ES-I3 (cell line): ENCODE results near the gene GNAT3.

ENCODE experiments used
- H3K36me3 ChIP-seq: 2 replicates; pipeline ENCODE4 v1.6.1; 2013; ENCODE audit warnings: mild to moderate bottlenecking, low read length, control low read depth, moderate library complexity; ENCODE audit not compliant: insufficient read depth
- H3K4me1 ChIP-seq: 2 replicates; pipeline ENCODE4 v1.6.1; 2013; ENCODE audit warnings: mild to moderate bottlenecking, control low read depth, low read length; ENCODE audit not compliant: insufficient read depth
- H3K9ac ChIP-seq: 2 replicates; pipeline ENCODE4 v1.6.1; 2013; ENCODE audit warnings: low read depth, mild to moderate bottlenecking, low read length, moderate library complexity
- H3K9me3 ChIP-seq: 2 replicates; pipeline ENCODE4 v1.6.1; 2013; ENCODE audit warnings: mild to moderate bottlenecking, low read length, moderate library complexity; ENCODE audit not compliant: control insufficient read depth, insufficient read depth

The GNAT3 gene

GRCh38 chr7:80524693-80525092, 12.8 kb upstream of the GNAT3 start:
- Histone ChIP-seq H3K36me3 (no peaks in the 10 kb centered on the region), H3K9me3 (no peaks in the 10 kb centered on the region), H3K4me1 (no peaks in the 10 kb centered on the region), H3K9ac (no peak overlapping the region)

- Histone ChIP-seq H3K9ac (no peak overlapping the region), H3K36me3 (no peaks in the 10 kb centered on the region), H3K9me3 (no peaks in the 10 kb centered on the region)
Observed at GRCh38 chr7:80521809-80522208, 9.9 kb upstream of the GNAT3 start.

GRCh38 chr7:80520199-80520598, 8.3 kb upstream of the GNAT3 start:
- Histone ChIP-seq H3K36me3 (no peaks in the 10 kb centered on the region), H3K9ac (no peak overlapping the region), H3K9me3 (no peaks in the 10 kb centered on the region), H3K4me1 (no peaks in the 10 kb centered on the region)

More at GRCh38 chr7:80521809-80522208, 9.9 kb upstream of the GNAT3 start:
- H3K4me1 ChIP-seq = no peaks in the 10 kb centered on the region

GRCh38 chr7:80517282-80517747, 5.5 kb upstream of the GNAT3 start:
- no peaks in the 10 kb centered on the region for H3K36me3 ChIP-seq
- no peaks in the 10 kb centered on the region for H3K4me1 ChIP-seq
- H3K9ac ChIP-seq = no peak overlapping the region
- H3K9me3 ChIP-seq = no peaks in the 10 kb centered on the region

GRCh38 chr7:80515298-80515697, 3.4 kb upstream of the GNAT3 start:
- no peaks in the 10 kb centered on the region for H3K4me1 ChIP-seq
- H3K9me3 ChIP-seq = no peaks in the 10 kb centered on the region
- no peaks in the 10 kb centered on the region for H3K36me3 ChIP-seq
- no peak overlapping the region for H3K9ac ChIP-seq

- H3K36me3 ChIP-seq = no peaks in the 10 kb centered on the region
- H3K9ac ChIP-seq = no peak overlapping the region
- H3K4me1 ChIP-seq = no peaks in the 10 kb centered on the region
- no peaks in the 10 kb centered on the region for H3K9me3 ChIP-seq
Observed at GRCh38 chr7:80510021-80510420, 1.8 kb downstream of the GNAT3 start.

GRCh38 chr7:80508440-80508839, 3.4 kb downstream of the GNAT3 start:
- Histone ChIP-seq H3K4me1 (no peaks in the 10 kb centered on the region), H3K36me3 (no peaks in the 10 kb centered on the region), H3K9me3 (no peaks in the 10 kb centered on the region), H3K9ac (no peak overlapping the region)

GRCh38 chr7:80505900-80506500, 5.9 kb downstream of the GNAT3 start:
- H3K36me3 ChIP-seq = no peaks in the 10 kb centered on the region
- no peak overlapping the region for H3K9ac ChIP-seq
- no peaks in the 10 kb centered on the region for H3K9me3 ChIP-seq
- H3K4me1 ChIP-seq = no peaks in the 10 kb centered on the region

- Histone ChIP-seq H3K36me3 (no peaks in the 10 kb centered on the region), H3K9ac (no peak overlapping the region), H3K4me1 (0 out of 2 replicates have a peak, but pooled peaks cover 3% of the 10 kb centered on the region), H3K9me3 (no peaks in the 10 kb centered on the region)
Observed at GRCh38 chr7:80500325-80500724, 11.5 kb downstream of the GNAT3 start.

GRCh38 chr7:80499350-80499953, 12.4 kb downstream of the GNAT3 start:
- no peak overlapping the region for H3K9ac ChIP-seq
- 0 out of 2 replicates have a peak, but pooled peaks cover 3% of the 10 kb centered on the region for H3K4me1 ChIP-seq
- no peaks in the 10 kb centered on the region for H3K9me3 ChIP-seq
- no peaks in the 10 kb centered on the region for H3K36me3 ChIP-seq

GRCh38 chr7:80498481-80499349, 13.1 kb downstream of the GNAT3 start:
- Histone ChIP-seq H3K9ac (no peak overlapping the region), H3K4me1 (0 out of 2 replicates have a peak, but pooled peaks cover 3% of the 10 kb centered on the region), H3K36me3 (no peaks in the 10 kb centered on the region), H3K9me3 (no peaks in the 10 kb centered on the region)

GRCh38 chr7:80496586-80496985, 15.3 kb downstream of the GNAT3 start:
- Histone ChIP-seq H3K9me3 (no peaks in the 10 kb centered on the region), H3K4me1 (0 out of 2 replicates have a peak, but pooled peaks cover 3% of the 10 kb centered on the region), H3K9ac (no peak overlapping the region), H3K36me3 (no peaks in the 10 kb centered on the region)

- Histone ChIP-seq H3K36me3 (no peaks in the 10 kb centered on the region), H3K9me3 (no peaks in the 10 kb centered on the region), H3K9ac (no peak overlapping the region), H3K4me1 (peaks cover 8% of the 10 kb centered on the region; the same call in 1 of the 2 replicates)
Observed at GRCh38 chr7:80493121-80493849, 18.6 kb downstream of the GNAT3 start.

GRCh38 chr7:80491462-80491861, 20.4 kb downstream of the GNAT3 start:
- Histone ChIP-seq H3K36me3 (no peaks in the 10 kb centered on the region), H3K9ac (no peak overlapping the region), H3K9me3 (no peaks in the 10 kb centered on the region), H3K4me1 (peaks cover 20% of the 10 kb centered on the region; the same call in 1 of the 2 replicates)
